ENCODE measurements around the gene GAREM1. TPM values are rescaled to one million over a fixed set of nuclear protein-coding genes. Genes with fewer than 3 reads are reported as not detected.

Gene GAREM1
- polyA plus RNA-seq, 1 of the 3 experiments (the other 2 are of a cell fraction): 2.8 TPM

- 42% methylated on average over 2 of the region's 2 CpGs for WGBS (ENCODE audit: low lambda C conversion rate)
- no peak overlapping the region for H3K27ac ChIP-seq (ENCODE audit: low read depth in 2 of 2, low read length in 1 of 2)
- H3K36me3 ChIP-seq (replicated peaks in 1 of 2; ENCODE audit: control insufficient read depth in 1 of 2, insufficient read depth in 2 of 2, low read length in 1 of 2): no peaks in the 10 kb centered on the region
- H4K20me1 ChIP-seq (ENCODE audit: insufficient read depth): no peaks in the 10 kb centered on the region
- H3K27me3 ChIP-seq (ENCODE audit: insufficient read depth): no peaks in the 10 kb centered on the region
- H3K4me1 ChIP-seq (ENCODE audit: control insufficient read depth in 1 of 2, insufficient read depth in 2 of 2, low read depth in 1 of 2, low read length in 1 of 2): peaks cover 2 to 6% of the 10 kb centered on the region in 2 experiments; a peak in 2 of 4 replicates
- H3K79me2 ChIP-seq (ENCODE audit: insufficient read depth): no peaks in the 10 kb centered on the region
- H3K9ac ChIP-seq: no peak overlapping the region
- H3K4me2 ChIP-seq: no peak overlapping the region
- H3K9me2 ChIP-seq: no peaks in the 10 kb centered on the region
- DNase-seq: no peak
- H3K9me3 ChIP-seq: no peaks in the 10 kb centered on the region
- no peaks in the 10 kb centered on the region for H3F3A ChIP-seq (replicated peaks; ENCODE audit: insufficient read depth)
- TF ChIP-seq NRF1 (IDR thresholded peaks at IDR 0.05; ENCODE audit: low read depth, low read length): no peak
- TF ChIP-seq NFIC (IDR thresholded peaks at IDR 0.05; ENCODE audit: borderline replicate concordance): no peak
- TF ChIP-seq RFX5 (IDR thresholded peaks at IDR 0.05; ENCODE audit: low read length): no peak
- no peak for TF ChIP-seq USF1 (IDR thresholded peaks at IDR 0.05; ENCODE audit: borderline replicate concordance, low read depth)
- TF ChIP-seq GABPA (IDR thresholded peaks at IDR 0.05; ENCODE audit: low read depth): no peak
- no peak for TF ChIP-seq MEF2A (IDR thresholded peaks at IDR 0.05; ENCODE audit: borderline replicate concordance, low read depth)
- no peak for TF ChIP-seq RAD21 (IDR thresholded peaks at IDR 0.05; ENCODE audit: low read length)
- TF ChIP-seq TAF1 (IDR thresholded peaks at IDR 0.05; ENCODE audit: borderline replicate concordance, low read depth, low read length): no peak
- no peak for TF ChIP-seq PBX3 (IDR thresholded peaks at IDR 0.05)
- TF ChIP-seq ZBTB33 (IDR thresholded peaks at IDR 0.05; ENCODE audit: borderline replicate concordance, low read depth): no peak
- TF ChIP-seq TEAD4 (IDR thresholded peaks at IDR 0.05; ENCODE audit: borderline replicate concordance, insufficient read depth): no peak
- TF ChIP-seq EZH2phosphoT487 (IDR thresholded peaks at IDR 0.05; ENCODE audit: borderline replicate concordance, low read depth): no peak
- no peak for TF ChIP-seq GATA2 (CRISPR knock-in tag; IDR thresholded peaks at IDR 0.05)
- TF ChIP-seq MAX (IDR thresholded peaks at IDR 0.05; ENCODE audit: low read depth): no peak
- TF ChIP-seq FOSL2 (IDR thresholded peaks at IDR 0.05; ENCODE audit: borderline replicate concordance, low read depth): no peak
- H2AFZ ChIP-seq (ENCODE audit: low read depth): no peak overlapping the region
- ChIA-PET CTCF (interaction anchor here (1.0 to 1.4 kb wide), 2 partner anchors 14 to 68 kb away, joined by 3 read pairs; no protein-coding TSS in a partner anchor), POLR2A (no interaction called here)
- no peak overlapping the region for H3K4me3 ChIP-seq (ENCODE audit: low read depth in 2 of 2, low read length in 1 of 2)
These were observed 98.7 kb downstream of the GAREM1 start for GRCh38 chr18:32372047-32372380.
